Liver (tissue), 9 donors: ENCODE data around the gene NUPR1. TPM values are rescaled to one million over a fixed set of nuclear protein-coding genes. Genes with fewer than 3 reads are reported as not detected.

ENCODE experiments used
- DNase-seq: peaks from one replicate; pipeline ENCODE4 v3.0.0-alpha.2; 2017; ENCODE audit warnings: low spot score
- H3K27ac ChIP-seq, 2 donors: one replicate each; pipeline ENCODE4 v1.7.0; 2013; ENCODE audit warnings: inconsistent platforms in 2 of 2, low read length in 2 of 2, control low read depth in 1 of 2, low read depth in 1 of 2, mild to moderate bottlenecking in 1 of 2
- H3K27me3 ChIP-seq, 4 donors: one replicate each; pipeline versions ENCODE4 v1.6.1 to v1.7.0; 2013; ENCODE audit warnings: low read length in 3 of 4, inconsistent platforms in 1 of 4, mild to moderate bottlenecking in 1 of 4, moderate library complexity in 1 of 4; ENCODE audit not compliant: control insufficient read depth in 4 of 4, insufficient read depth in 4 of 4
- H3K36me3 ChIP-seq, 4 donors: one replicate each; pipeline versions ENCODE4 v1.6.1 to v1.7.0; 2013; ENCODE audit warnings: low read length in 3 of 4, mild to moderate bottlenecking in 3 of 4, low read depth in 1 of 4, moderate library complexity in 1 of 4; ENCODE audit not compliant: control insufficient read depth in 4 of 4, insufficient read depth in 3 of 4
- H3K4me1 ChIP-seq, 4 donors: one replicate each; pipeline versions ENCODE4 v1.6.1 to v1.7.0; 2013; ENCODE audit warnings: low read length in 3 of 4, mild to moderate bottlenecking in 3 of 4, moderate library complexity in 1 of 4; ENCODE audit not compliant: control insufficient read depth in 4 of 4, insufficient read depth in 4 of 4
- H3K4me3 ChIP-seq, 3 donors: one replicate each; pipeline versions ENCODE4 v1.6.1 to v1.7.0; 2013; ENCODE audit warnings: low read length in 3 of 3, control low read depth in 1 of 3, low read depth in 1 of 3, mild to moderate bottlenecking in 1 of 3
- H3K9ac ChIP-seq, 2 donors: one replicate each; pipeline ENCODE4 v1.7.0; 2013; ENCODE audit warnings: low read length in 2 of 2, mild to moderate bottlenecking in 2 of 2, moderate library complexity in 2 of 2, control low read depth in 1 of 2, low read depth in 1 of 2
- H3K9me3 ChIP-seq, 4 donors: one replicate each; pipeline versions ENCODE4 v1.6.1 to v1.7.0; 2013; ENCODE audit warnings: low read length in 3 of 4; ENCODE audit not compliant: control insufficient read depth in 4 of 4
- EGR1 ChIP-seq, 2 donors: IDR thresholded peaks; 2 replicates each; pipeline ENCODE4 v1.6.1; 2016 to 2018; ENCODE audit warnings: antibody characterized with exemption in 2 of 2, low read depth in 2 of 2
- FOXA1 ChIP-seq: IDR thresholded peaks from 2 replicates; pipeline ENCODE4 v1.6.1; 2016; ENCODE audit warnings: antibody characterized with exemption
- FOXA2 ChIP-seq: IDR thresholded peaks from 2 replicates; pipeline ENCODE4 v1.6.1; 2016; ENCODE audit warnings: antibody characterized with exemption
- GABPA ChIP-seq, 2 donors: IDR thresholded peaks in 1 of 2; conservative IDR thresholded peaks in 1 of 2; 2 replicates each; pipeline ENCODE4 v1.6.1; 2016; ENCODE audit warnings: antibody characterized with exemption in 2 of 2, mild to moderate bottlenecking in 1 of 2, moderate library complexity in 1 of 2
- HNF4A ChIP-seq, 2 donors: conservative IDR thresholded peaks; 2 replicates each; pipeline ENCODE4 v1.6.1; 2016; ENCODE audit warnings: antibody characterized with exemption in 2 of 2, mild to moderate bottlenecking in 2 of 2
- HNF4G ChIP-seq: IDR thresholded peaks from 2 replicates; pipeline ENCODE4 v1.6.1; 2016; ENCODE audit warnings: antibody characterized with exemption
- JUND ChIP-seq, 2 donors: IDR thresholded peaks; 2 replicates each; pipeline ENCODE4 v1.6.1; 2016; ENCODE audit warnings: antibody characterized with exemption in 2 of 2
- NR2F2 ChIP-seq: IDR thresholded peaks from 2 replicates; pipeline ENCODE4 v1.6.1; 2016; ENCODE audit warnings: antibody characterized with exemption
- RAD21 ChIP-seq, 2 donors: IDR thresholded peaks; 2 replicates each; pipeline ENCODE4 v1.6.1; 2016; ENCODE audit warnings: antibody characterized with exemption in 2 of 2, mild to moderate bottlenecking in 2 of 2
- RXRA ChIP-seq, 2 donors: IDR thresholded peaks; 2 replicates each; pipeline ENCODE4 v1.6.1; 2017 to 2018; ENCODE audit warnings: antibody characterized with exemption in 2 of 2, mild to moderate bottlenecking in 1 of 2
- SP1 ChIP-seq: IDR thresholded peaks from 2 replicates; pipeline ENCODE4 v1.6.1; 2018; ENCODE audit warnings: antibody characterized with exemption, mild to moderate bottlenecking
- YY1 ChIP-seq: IDR thresholded peaks from 2 replicates; pipeline ENCODE4 v1.6.1; 2016; ENCODE audit warnings: antibody characterized with exemption, mild to moderate bottlenecking
- WGBS: extraction: QIAGEN DNeasy Blood & Tissue Kit; methylation state at CpG from one replicate; pipeline ENCODE4 v1.1.7; 2013; 5-methylcytosine and 5-hydroxymethylcytosine counted together
- polyA plus RNA-seq, 2 donors: library from polyadenylated mRNA; stranded (reverse) in 1 of 2; unstranded in 1 of 2; fragments of 200-250 nt in 1 of 2; fragments of >200 nt in 1 of 2; fragmentation: Nextera tagmentation in 1 of 2; extraction: Ambion mirVana in 1 of 2; gene quantifications; one replicate each; pipeline versions ENCODE4 v1.2.1 to v1.2.3, GENCODE V29; 2013 to 2015
- total RNA-seq, 2 donors: library from RNA; depleted of rRNA; stranded (reverse); fragments of >200 nt; gene quantifications; one replicate each; pipeline ENCODE4 v1.2.3, GENCODE V29; 2014
- TF ChIP-seq, protein P1 (sequence below): IDR thresholded peaks from 2 replicates; pipeline ENCODE4 v1.6.1; 2016; ENCODE audit warnings: antibody characterized with exemption
- TF ChIP-seq, protein P2 (sequence below): fragments of 150-350 bp; IDR thresholded peaks from 2 replicates; pipeline ENCODE4 v1.5.1; 2017; ENCODE audit warnings: improper control_type of control experiment, low read depth, low read length; ENCODE audit not compliant: missing input control
- TF ChIP-seq, protein P3 (sequence below): IDR thresholded peaks from 2 replicates; pipeline ENCODE4 v1.6.1; 2016; ENCODE audit warnings: antibody characterized with exemption
- donor health status: healthy.
- donor health status: healthy.
- donor health status: healthy.
- donor health status: healthy.
- donor health status: healthy.

Gene NUPR1
- total and polyA plus RNA-seq, 4 donors: 10.9 to 305 (median 62.6) TPM

GRCh38 chr16:28553776-28554633, 15.2 kb upstream of the NUPR1 start, which contains the start of gene SGF29 (continued):
- TF ChIP-seq RXRA (IDR thresholded peaks at IDR 0.05) (no peak), NR2F2 (peak; percentile 10), FOXA2 (no peak)
- TF ChIP-seq, protein P1, sequence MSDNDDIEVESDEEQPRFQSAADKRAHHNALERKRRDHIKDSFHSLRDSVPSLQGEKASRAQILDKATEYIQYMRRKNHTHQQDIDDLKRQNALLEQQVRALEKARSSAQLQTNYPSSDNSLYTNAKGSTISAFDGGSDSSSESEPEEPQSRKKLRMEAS: peak; percentile 50
- TF ChIP-seq, protein P2, sequence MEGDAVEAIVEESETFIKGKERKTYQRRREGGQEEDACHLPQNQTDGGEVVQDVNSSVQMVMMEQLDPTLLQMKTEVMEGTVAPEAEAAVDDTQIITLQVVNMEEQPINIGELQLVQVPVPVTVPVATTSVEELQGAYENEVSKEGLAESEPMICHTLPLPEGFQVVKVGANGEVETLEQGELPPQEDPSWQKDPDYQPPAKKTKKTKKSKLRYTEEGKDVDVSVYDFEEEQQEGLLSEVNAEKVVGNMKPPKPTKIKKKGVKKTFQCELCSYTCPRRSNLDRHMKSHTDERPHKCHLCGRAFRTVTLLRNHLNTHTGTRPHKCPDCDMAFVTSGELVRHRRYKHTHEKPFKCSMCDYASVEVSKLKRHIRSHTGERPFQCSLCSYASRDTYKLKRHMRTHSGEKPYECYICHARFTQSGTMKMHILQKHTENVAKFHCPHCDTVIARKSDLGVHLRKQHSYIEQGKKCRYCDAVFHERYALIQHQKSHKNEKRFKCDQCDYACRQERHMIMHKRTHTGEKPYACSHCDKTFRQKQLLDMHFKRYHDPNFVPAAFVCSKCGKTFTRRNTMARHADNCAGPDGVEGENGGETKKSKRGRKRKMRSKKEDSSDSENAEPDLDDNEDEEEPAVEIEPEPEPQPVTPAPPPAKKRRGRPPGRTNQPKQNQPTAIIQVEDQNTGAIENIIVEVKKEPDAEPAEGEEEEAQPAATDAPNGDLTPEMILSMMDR: no peak

- H3K4me3 ChIP-seq: no peak overlapping the region
- DNase-seq: no peak
- no peaks in the 10 kb centered on the region for H3K36me3 ChIP-seq
- H3K9me3 ChIP-seq: no peaks in the 10 kb centered on the region
- WGBS: 33% methylated on average over 11 of the region's 11 CpGs
- no peaks in the 10 kb centered on the region for H3K27me3 ChIP-seq
- no peak overlapping the region for H3K27ac ChIP-seq
- TF ChIP-seq, protein P2: peak; percentile 75
- TF ChIP-seq GABPA (IDR thresholded peaks at IDR 0.05 in 1 of 2, conservative IDR thresholded peaks at IDR 0.05 in 1 of 2): no peak
- TF ChIP-seq RXRA (IDR thresholded peaks at IDR 0.05): peak in 1 of 2 donors; percentile 19
- TF ChIP-seq, protein P3, sequence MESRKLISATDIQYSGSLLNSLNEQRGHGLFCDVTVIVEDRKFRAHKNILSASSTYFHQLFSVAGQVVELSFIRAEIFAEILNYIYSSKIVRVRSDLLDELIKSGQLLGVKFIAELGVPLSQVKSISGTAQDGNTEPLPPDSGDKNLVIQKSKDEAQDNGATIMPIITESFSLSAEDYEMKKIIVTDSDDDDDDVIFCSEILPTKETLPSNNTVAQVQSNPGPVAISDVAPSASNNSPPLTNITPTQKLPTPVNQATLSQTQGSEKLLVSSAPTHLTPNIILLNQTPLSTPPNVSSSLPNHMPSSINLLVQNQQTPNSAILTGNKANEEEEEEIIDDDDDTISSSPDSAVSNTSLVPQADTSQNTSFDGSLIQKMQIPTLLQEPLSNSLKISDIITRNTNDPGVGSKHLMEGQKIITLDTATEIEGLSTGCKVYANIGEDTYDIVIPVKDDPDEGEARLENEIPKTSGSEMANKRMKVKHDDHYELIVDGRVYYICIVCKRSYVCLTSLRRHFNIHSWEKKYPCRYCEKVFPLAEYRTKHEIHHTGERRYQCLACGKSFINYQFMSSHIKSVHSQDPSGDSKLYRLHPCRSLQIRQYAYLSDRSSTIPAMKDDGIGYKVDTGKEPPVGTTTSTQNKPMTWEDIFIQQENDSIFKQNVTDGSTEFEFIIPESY: no peak
- TF ChIP-seq RAD21 (IDR thresholded peaks at IDR 0.05): peak; percentile 93
- H3K4me1 ChIP-seq: peaks cover under 1 to 10% (median 2%) of the 10 kb centered on the region in 4 donors
- H3K9ac ChIP-seq: peak overlapping the region in 1 of 2 donors; percentile 32
These were observed 10.6 kb upstream of the NUPR1 start for GRCh38 chr16:28549301-28549899.

DNA sequence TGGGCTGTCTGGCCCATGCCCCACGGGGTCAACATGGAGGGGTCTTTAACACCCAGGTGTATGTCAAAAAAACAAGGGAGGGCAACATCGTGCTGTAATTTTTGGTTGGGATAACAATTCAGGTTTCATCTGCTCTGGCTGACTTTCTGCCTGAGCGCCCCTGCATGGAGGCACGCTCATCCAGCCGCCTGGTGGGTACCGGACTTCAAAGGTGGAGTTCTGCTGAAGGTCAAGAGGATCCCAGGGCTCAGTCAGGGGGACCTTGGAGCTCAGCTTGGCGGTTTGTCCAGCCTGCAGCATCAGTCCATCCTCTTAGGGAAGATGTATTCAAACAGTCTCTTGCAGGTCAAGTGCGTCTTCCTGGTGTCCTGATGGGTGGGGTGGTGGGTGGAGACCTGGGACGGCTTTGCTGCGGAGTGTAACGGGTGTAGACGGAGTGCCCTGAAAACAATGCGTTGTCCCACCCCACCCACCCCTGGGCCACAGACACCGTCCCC, 9.6 kb upstream of the NUPR1 start:
- H3K27ac ChIP-seq: no peak overlapping the region
- H3K9ac ChIP-seq: no peak overlapping the region
- WGBS: 83% methylated on average over 14 of the region's 14 CpGs
- peaks cover 0 to 7% (median under 1%) of the 10 kb centered on the region in 4 donors for H3K4me1 ChIP-seq
- no peak for TF ChIP-seq HNF4A (conservative IDR thresholded peaks at IDR 0.05)
- TF ChIP-seq EGR1 (IDR thresholded peaks at IDR 0.05; ENCODE audit: low read depth in 2 of 2): no peak
- TF ChIP-seq HNF4G: no peak
- no peak for TF ChIP-seq NR2F2
- TF ChIP-seq SP1: no peak
- no peak for TF ChIP-seq YY1
- no peak for TF ChIP-seq FOXA1
- TF ChIP-seq JUND (IDR thresholded peaks at IDR 0.05): no peak
- no peak overlapping the region for H3K4me3 ChIP-seq
- no peaks in the 10 kb centered on the region for H3K9me3 ChIP-seq
- H3K27me3 ChIP-seq: no peaks in the 10 kb centered on the region
- no peak for DNase-seq
- no peaks in the 10 kb centered on the region for H3K36me3 ChIP-seq
